DOHH2 (cell line): Measurements from ENCODE around the gene ZNF205.

Source experiments
- H3F3A ChIP-seq: fragments of 200-600 bp; sonication (generic), shearing (Covaris generic); 2 replicates; pipeline ENCODE4 v1.6.0; 2016; ENCODE audit warnings: antibody characterized with exemption, mild to moderate bottlenecking; ENCODE audit not compliant: control insufficient read depth, insufficient read depth
- H3K27ac ChIP-seq: fragments of 200-600 bp; sonication (generic); 2 replicates; pipeline ENCODE4 v1.5.1; 2014; ENCODE audit warnings: low read depth, mild to moderate bottlenecking, low read length, moderate library complexity
- H3K27me3 ChIP-seq: fragments of 200-600 bp; sonication (generic); 2 replicates; pipeline ENCODE4 v1.6.1; 2014; ENCODE audit warnings: mild to moderate bottlenecking, low read length, mixed read lengths; ENCODE audit not compliant: control insufficient read depth
- H3K36me3 ChIP-seq: fragments of 200-600 bp; sonication (generic); 2 replicates; pipeline ENCODE4 v1.6.1; 2014; ENCODE audit warnings: mild to moderate bottlenecking, low read length, moderate library complexity, mixed read lengths; ENCODE audit not compliant: control insufficient read depth
- H3K4me1 ChIP-seq: fragments of 200-600 bp; sonication (generic); 2 replicates; pipeline ENCODE4 v1.6.1; 2014; ENCODE audit warnings: mild to moderate bottlenecking, low read length, mixed read lengths; ENCODE audit not compliant: control insufficient read depth
- H3K4me2 ChIP-seq: fragments of 200-600 bp; sonication (generic); 2 replicates; pipeline ENCODE4 v1.6.0; 2014; ENCODE audit warnings: mild to moderate bottlenecking, low read length, moderate library complexity
- H3K4me3 ChIP-seq: fragments of 200-600 bp; sonication (generic); 2 replicates; pipeline ENCODE4 v1.5.1; 2014; ENCODE audit warnings: mild to moderate bottlenecking, low read length, mixed read lengths
- H3K79me2 ChIP-seq: fragments of 200-600 bp; sonication (generic); 2 replicates; pipeline ENCODE4 v1.6.1; 2014; ENCODE audit warnings: mild to moderate bottlenecking, low read length, mixed read lengths; ENCODE audit not compliant: control insufficient read depth
- H3K9me2 ChIP-seq: fragments of 200-600 bp; sonication (generic); replicated peaks from 2 replicates; pipeline ENCODE4 v1.6.1; 2014; ENCODE audit warnings: mild to moderate bottlenecking, low read length, mixed read lengths; ENCODE audit not compliant: control insufficient read depth
- H3K9me3 ChIP-seq: fragments of 200-600 bp; sonication (generic); 2 replicates; pipeline ENCODE4 v1.6.1; 2014; ENCODE audit warnings: antibody characterized with exemption, low read length, mixed read lengths; ENCODE audit not compliant: control insufficient read depth, insufficient read depth
- H4K20me1 ChIP-seq: fragments of 200-600 bp; sonication (generic); 2 replicates; pipeline ENCODE4 v1.6.0; 2014; ENCODE audit warnings: low read depth, mild to moderate bottlenecking, antibody characterized with exemption, low read length, moderate library complexity; ENCODE audit not compliant: control insufficient read depth, insufficient read depth
- CTCF ChIP-seq: fragments of 200-600 bp; sonication (generic); IDR thresholded peaks from one replicate; pipeline ENCODE4 v1.5.1; 2014; ENCODE audit warnings: antibody characterized with exemption, mild to moderate bottlenecking, low read depth, low read length; ENCODE audit not compliant: poor library complexity, severe bottlenecking
- EZH2phosphoT487 ChIP-seq: fragments of 200-600 bp; sonication (generic); IDR thresholded peaks from 2 replicates; pipeline ENCODE4 v1.6.1; 2017; ENCODE audit warnings: borderline replicate concordance, mild to moderate bottlenecking, antibody characterized with exemption, low read length, moderate library complexity, mixed read lengths

ZNF205 gene

GRCh38 chr16:3145660-3146059, 33.3 kb downstream of the ZNF205 start:
- no peak overlapping the region for H3K4me3 ChIP-seq
- H3K36me3 ChIP-seq = peaks cover 5% of the 10 kb centered on the region; the same call in 1 of the 2 replicates
- peaks cover 5% of the 10 kb centered on the region; the same call in 1 of the 2 replicates for H3K27me3 ChIP-seq
- H3F3A ChIP-seq = no peaks in the 10 kb centered on the region
- H4K20me1 ChIP-seq = no peaks in the 10 kb centered on the region
- no peak overlapping the region for H3K4me2 ChIP-seq
- H3K9me3 ChIP-seq = no peaks in the 10 kb centered on the region
- H3K27ac ChIP-seq = no peak overlapping the region
- no peaks in the 10 kb centered on the region for H3K79me2 ChIP-seq
- TF ChIP-seq CTCF (no peak), EZH2phosphoT487 (no peak)
- no peaks in the 10 kb centered on the region for H3K9me2 ChIP-seq
- peaks cover 13% of the 10 kb centered on the region for H3K4me1 ChIP-seq

- H3K4me1 ChIP-seq = peaks cover 26% of the 10 kb centered on the region
Measured at GRCh38 chr16:3147046-3147756, 34.8 kb downstream of the ZNF205 start.

GRCh38 chr16:3147757-3148104, 35.3 kb downstream of the ZNF205 start:
- no peaks in the 10 kb centered on the region for H3K36me3 ChIP-seq
- peaks cover 31% of the 10 kb centered on the region for H3K4me1 ChIP-seq
- H3K9me2 ChIP-seq = no peaks in the 10 kb centered on the region
- no peak overlapping the region for H3K4me3 ChIP-seq
- H3K79me2 ChIP-seq = no peaks in the 10 kb centered on the region
- no peak for TF ChIP-seq CTCF
- no peak for TF ChIP-seq EZH2phosphoT487
- no peak overlapping the region for H3K27ac ChIP-seq
- H3K4me2 ChIP-seq = no peak overlapping the region
- H3K9me3 ChIP-seq = no peaks in the 10 kb centered on the region
- peaks cover 15% of the 10 kb centered on the region for H3K27me3 ChIP-seq
- H3F3A ChIP-seq = peaks cover 14% of the 10 kb centered on the region
- H4K20me1 ChIP-seq = no peaks in the 10 kb centered on the region

More at GRCh38 chr16:3147046-3147756, 34.8 kb downstream of the ZNF205 start:
- H3K27ac ChIP-seq = no peak overlapping the region
- H3K9me2 ChIP-seq = no peaks in the 10 kb centered on the region
- 0 out of 2 replicates have a peak, but pooled peaks cover 3% of the 10 kb centered on the region for H3K36me3 ChIP-seq
- H3K79me2 ChIP-seq = no peaks in the 10 kb centered on the region
- no peaks in the 10 kb centered on the region for H4K20me1 ChIP-seq
- H3K4me2 ChIP-seq = no peak overlapping the region
- TF ChIP-seq EZH2phosphoT487 (no peak), CTCF (no peak)
- peaks cover 9% of the 10 kb centered on the region for H3K27me3 ChIP-seq
- H3K9me3 ChIP-seq = no peaks in the 10 kb centered on the region
- no peak overlapping the region for H3K4me3 ChIP-seq
- H3F3A ChIP-seq = peaks cover 8% of the 10 kb centered on the region
